NCI-H2196 (cell line): ENCODE results near the gene SCAF1.

Experiments
- DNase-seq: peaks from one replicate; lab custom pipeline; 2025; ENCODE audit not compliant: unreplicated experiment; lab: John Stamatoyannopoulos, UW

SCAF1 gene

DNA sequence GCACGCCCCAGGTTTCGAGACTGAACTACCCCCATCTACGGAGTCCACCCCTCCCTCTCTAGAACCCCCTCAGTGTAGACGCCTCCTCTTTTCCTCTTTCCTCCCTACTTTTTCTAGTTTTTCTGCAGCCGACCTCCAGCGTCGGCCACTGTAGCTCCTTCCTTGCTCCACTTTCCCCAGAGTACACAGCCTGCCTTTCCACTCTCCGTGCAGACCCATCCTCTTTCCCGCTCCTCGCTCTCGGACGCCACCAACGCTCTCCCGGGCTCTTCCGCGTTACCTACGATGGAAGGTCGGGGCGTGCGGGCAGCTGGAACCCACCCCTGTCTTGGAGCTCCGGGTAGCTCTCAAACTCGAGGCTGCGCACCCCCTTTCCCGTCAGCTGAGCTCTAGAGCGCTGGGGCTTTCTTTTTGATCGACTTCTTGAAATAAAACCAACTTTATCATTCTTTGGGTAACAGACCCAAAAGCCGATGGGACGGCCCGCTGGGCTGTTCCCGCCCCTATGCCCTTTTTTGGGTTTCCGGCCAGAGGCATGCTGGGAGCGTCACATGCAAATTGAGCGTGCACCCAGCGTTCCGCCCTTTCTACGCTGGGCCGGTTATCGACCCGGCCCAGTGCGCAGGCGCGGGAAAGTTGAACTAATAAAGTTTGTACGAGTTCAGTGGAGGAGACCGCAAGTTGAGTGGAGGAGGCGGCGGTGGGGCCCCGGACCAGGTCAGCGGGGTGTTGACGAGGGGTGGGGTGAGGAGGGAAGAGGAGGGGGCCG, 23.5 kb downstream of the SCAF1 start, which contains the start of the genes BCL2L12 and IRF3:
TSS of gene BCL2L12 (plus strand) at position 583 of the 769 bp plus-strand sequence. CDS start 760 bp downstream, outside the sequence.
TSS of gene IRF3 (minus strand) at position 507 of the 769 bp plus-strand sequence. CDS start 1,019 bp downstream, outside the sequence.
- peak; percentile 96 for DNase-seq

DNA sequence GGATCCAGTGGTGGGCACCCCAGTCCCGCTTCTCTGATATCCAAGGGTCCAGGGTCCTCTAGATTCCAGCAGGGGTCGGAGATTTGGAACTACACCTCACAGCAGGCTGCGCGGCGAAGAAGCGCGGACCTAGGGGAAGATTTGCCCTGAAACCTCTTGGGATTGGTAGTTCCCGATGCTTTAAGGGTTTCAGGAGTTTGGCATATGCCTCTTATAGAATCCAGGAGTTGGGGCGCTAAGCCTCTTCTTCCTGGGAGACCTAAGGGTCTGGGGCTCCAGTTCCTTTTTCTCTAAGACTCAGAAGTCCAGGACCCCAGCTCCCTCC, 24.1 kb downstream of the SCAF1 start:
- no peak for DNase-seq

DNA sequence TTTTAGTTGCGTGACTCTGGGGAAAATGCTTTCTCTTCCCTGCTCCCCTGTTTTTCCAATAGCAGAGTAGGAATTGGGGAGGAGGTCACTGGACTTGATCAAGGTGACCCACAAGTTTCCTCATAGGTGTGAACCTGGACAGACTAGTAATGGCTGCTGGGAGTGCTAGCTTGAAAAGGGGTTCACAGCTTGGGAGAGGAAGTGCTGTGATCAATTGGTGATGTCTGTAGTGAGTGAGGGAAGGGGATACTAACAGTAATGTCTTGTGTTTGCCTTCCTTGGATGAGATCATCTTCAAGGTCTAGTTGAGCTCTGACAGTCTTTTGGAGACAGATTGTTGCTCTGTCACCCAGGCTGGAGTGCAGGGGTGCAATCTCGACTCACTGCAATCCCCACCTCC, 25.5 kb downstream of the SCAF1 start:
- no peak for DNase-seq

DNA sequence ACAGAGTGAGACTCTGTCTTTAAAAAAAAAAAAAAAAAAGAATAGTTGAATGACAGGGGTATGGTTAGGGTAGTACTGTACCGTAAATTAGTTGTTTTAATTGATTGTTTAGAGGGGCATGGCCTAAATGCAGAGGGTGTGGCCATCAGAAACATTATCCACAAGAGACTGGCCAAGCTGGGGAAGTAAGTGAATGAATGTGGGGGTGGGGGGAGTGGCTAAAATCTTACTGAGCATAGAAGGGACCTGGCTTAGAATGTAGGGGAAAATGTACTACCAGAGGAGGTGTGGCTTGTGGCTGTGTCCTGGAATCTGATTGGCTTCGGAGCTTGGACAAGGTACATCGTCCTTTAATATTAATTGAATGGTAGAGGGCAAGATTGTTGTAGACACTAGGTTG, 27.5 kb downstream of the SCAF1 start:
- no peak for DNase-seq

DNA sequence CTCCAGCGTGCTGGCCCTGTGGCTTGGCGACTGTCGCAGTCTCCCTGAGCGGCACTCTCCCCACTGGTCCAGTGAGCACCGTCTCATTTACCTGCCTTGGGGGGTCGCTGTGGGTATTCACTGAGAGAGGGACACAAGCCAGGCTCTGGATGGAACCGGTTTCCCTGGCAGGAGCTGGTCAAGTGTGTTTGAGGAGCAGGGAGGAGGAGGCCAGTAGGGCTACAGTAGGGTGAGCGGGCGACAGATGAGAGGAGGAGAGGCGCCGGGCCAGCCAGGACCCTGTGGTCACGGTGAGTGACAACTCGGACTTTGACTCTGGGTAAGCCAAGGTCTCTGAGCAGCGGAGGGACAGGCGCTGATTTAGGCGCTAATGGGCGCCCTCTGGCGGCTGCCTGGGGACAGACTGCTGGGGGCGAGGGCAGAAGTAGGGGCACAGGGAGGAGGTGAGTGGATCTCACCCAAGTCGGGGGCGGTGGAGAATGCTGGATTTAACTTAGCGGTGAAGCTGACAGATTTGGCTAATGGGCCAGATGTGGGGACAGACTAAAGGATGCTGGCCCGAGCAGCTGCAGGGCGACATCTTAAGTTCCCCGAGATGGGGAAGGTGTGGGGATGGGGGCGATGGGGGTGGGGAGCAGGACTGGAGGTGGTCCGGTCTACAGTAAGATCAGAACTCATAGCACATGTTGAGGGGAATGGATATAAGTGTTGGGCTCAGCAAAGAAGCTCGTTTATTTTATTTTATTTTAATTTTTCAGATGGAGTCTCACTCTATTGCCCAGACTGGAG, 30.3 kb downstream of the SCAF1 start:
- DNase-seq: peak; percentile 78

DNA sequence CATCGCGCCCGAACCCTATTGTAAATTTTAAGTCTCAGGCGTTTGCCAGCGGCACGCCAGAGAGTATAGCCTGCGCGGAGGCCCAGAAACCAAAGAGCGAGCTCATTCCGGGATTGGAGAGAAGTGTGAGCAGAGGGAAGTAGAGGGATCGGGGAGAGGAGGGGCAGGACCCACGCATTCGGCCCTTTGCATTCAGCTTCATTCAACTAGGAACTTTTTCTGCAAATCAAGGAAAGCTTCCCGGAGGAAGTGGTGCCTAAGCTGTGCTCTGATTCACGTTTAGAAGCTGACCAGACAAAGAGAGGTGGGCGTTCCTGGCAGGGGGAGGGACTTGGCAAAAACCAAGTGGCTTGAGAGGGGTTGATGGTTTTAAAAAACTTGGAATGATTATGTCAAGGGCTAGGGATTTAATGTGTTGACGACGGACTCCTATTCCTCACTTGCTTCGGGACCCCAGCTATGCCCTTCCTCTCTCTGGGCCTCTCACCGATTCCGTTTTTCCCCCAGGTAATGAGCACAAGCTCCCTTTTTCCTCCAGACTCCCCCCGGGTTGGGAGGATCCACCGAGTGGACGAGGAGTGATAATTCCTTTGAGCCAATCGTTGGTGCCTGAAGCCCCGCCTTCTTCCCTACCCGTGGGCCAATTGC, 34.3 kb downstream of the SCAF1 start:
- DNase-seq: peak; percentile 87

DNA sequence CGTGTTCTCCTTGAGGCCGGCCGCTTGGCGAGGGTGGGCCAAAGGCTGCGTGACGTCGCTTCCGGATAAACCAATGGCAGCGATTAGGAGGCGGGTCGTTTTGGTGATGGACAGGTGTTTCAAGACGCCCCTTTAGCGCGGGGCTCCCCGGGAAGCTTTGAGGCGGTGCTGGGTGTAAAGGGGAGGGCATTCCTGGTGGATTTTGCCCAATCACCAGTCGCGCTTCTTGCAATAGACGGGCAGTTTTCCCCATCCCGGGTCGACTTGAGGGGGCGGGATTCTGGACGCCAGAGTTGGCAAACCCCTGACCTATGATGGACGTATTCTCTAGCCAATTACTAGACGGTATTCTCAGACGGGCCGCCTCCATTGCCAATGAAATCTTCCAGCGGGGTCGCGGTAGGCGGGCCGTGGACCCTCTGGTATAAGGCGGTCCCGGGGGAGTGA, 34.8 kb downstream of the SCAF1 start:
- peak; percentile 99 for DNase-seq

DNA sequence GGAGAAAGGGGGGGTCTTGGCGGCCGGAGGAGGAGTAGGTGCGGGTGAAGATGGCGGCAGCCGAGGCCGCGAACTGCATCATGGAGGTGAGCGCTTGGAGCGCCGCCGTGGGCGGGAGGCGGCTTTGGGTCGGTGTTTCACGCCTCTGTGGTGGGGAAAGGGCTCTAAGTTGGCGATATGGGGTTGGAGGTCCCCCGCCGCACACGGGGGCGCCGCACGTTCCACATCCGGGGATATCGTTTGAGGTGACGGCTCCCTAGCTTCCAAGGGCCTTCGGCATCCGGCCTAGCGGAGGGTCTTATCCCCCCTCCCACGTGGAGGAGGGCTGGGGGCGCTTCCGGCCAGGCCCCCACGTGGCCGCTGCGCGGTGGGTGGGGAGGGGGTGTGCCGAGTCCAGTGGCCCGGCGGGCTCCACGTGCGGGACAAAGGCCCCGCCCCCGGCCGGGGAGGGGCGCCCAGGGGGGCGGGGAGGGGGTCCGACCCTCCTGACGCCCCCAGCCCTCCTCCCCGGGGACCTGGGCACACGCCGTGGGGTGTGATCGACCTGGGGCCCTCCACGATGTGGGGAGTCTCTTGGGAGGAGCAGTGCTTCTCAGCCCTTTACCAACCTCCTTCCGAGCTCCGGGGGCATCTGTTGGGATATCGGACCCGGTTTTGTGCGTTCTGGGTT, 35.4 kb downstream of the SCAF1 start, which contains the start of gene PRMT1:
TSS of gene PRMT1 (plus strand) at position 41 of the 670 bp plus-strand sequence. CDS start at position 51, 10 bp downstream.
- DNase-seq: peak; percentile 37

DNA sequence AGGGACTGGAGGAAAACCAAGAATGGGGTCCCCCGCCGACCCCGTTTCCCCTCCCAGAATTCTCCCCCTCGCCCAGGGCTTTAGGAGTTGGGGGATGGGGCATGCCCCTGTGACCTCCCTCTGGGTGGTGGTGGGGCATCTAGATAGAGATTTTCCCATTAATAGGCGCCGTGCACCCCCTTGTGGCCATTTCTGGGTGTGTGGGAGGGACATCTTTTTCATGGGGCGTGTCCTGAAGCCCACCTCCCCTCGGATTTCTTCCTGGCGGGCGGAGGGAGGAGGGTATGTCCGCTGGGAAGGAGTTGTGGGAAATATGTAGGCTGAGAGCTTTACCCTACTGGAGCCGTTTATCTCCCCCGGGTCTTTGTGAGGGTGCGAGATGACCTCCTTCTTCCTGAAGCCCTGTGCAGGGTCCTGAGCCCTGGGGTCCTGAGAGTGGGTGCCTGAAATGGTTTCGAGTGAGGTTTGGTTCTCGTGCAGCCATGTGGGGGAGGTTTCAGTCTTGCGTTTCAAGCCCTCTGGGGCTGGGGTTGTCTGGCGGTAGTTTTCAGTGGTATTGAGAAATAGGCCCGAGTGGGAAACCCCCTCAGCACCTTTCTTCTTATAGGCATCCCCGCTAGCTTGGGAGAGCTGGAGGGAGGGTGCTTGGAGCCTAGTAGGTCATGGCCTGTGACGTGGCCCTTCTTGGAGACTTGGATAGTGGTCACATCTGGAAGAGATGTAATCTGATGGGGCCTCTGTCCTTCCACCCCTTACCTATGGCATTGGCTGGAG, 36.1 kb downstream of the SCAF1 start:
- peak; percentile 59 for DNase-seq

DNA sequence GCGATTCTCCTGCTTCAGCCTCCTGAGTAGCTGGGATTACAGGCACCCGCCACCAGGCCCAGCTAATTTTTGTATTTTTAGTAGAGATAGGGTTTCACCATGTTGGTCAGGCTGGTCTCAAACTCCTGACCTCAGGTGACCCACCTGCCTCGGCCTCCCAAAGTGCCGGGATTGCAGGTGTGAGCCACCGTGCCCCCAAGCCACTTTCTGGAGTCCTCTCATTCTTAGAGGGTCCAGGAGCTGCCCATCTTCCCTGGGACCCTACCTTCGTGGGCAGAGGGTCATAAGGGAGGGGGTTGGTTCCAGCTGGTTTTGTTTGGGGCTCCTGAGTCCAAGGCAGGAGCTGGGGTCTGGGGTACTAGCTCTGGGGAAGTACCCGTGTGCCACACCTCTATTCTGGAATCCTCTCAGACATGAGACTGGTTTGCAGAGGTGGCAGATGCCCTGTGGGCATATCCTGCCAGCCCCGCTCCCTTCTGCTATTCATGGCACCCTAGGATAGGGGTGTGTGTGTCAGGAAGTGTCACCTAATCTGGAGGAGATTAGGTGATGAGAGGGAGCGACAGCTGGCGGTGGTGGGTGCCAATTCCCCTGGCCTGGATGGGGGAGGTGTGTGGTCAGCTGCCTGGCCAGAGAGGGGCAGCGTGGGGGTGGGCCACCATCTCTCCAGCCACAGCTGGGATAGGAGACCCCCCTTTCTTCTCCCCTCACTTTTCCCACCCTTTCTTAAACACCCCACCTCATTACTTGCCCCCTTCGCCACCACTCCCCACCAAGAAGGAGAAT, 37.2 kb downstream of the SCAF1 start:
- peak; percentile 57 for DNase-seq

DNA sequence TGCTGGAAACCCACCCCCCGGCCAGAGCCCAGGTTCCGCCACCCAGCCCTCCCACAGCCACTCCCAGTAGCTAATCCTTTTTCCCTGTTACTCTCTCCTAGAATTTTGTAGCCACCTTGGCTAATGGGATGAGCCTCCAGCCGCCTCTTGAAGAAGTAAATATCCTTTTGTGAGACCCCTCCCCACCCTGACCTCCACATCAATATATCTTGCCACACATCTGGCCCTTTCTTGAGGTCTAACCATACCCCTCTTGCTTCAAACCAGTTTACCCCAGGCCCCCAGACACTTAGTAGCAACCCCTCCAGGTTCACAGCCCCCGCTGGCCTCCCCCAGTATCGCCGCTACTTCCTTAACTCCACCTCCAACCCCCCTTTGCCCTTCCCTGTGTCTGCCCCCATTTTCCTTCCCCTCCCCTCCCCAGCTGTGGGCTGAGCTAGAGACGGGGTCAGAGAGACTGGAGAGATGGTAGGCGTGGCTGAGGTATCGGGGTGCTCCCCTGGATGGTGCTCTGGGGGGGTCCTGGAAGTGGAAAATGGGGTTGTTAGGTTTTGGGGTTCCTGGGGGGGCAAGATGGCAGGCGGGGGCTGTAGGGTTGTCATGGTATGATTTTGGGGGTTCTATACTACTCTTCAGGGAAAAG, 37.9 kb downstream of the SCAF1 start:
- DNase-seq: no peak

DNA sequence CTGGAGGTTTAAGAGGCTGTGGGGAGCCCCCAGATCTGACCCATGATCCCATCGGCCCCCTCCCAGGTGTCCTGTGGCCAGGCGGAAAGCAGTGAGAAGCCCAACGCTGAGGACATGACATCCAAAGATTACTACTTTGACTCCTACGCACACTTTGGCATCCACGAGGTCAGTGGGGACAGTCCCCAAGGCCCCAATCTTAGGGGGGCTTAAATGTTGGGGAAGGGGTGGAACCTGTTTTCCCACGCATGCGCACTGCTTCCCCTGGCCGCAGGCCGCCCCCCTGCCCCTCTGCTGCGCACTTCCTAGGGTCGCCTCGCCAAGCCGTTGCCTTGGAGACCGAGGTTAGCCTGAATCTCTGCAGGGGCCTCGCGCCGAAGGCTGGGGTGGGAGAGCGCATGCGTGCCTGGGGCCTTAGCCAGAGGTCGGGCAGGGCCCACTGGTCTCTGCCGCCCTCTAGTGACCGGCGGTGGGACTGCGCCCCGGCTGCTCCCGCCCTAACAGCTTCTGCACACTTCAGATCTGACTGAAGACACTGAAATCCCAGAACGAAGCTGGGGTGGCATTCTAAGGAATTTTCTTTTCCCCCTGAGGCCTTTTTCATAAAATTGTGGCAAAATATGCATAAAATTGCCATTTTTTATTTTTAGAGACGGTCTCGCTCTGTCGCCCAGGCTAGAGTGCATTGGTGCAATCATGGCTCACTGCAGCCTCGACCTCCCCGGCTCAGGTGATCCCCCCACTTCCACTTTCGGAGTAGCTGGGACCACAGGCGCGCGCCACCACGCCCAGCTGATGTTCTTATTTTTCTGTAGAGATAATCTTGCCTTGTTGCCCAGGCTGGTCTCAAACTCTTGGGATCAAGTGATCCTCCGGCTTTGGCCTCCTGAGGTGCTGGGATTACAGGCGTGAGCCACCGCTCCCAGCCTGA, 38.7 kb downstream of the SCAF1 start:
- peak; percentile 90 for DNase-seq

DNA sequence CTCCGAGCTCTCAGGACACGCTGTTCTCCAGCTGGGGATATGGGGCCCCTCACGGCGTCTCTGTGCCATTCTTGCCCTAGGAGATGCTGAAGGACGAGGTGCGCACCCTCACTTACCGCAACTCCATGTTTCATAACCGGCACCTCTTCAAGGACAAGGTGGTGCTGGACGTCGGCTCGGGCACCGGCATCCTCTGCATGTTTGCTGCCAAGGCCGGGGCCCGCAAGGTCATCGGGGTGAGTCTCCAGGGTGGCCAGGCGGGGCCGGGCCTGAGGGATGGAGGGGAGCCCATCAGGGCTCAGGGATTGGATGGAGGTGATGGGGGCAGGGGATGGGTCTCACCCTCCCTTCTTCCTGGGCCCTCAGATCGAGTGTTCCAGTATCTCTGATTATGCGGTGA, 39.8 kb downstream of the SCAF1 start:
- DNase-seq: no peak

DNA sequence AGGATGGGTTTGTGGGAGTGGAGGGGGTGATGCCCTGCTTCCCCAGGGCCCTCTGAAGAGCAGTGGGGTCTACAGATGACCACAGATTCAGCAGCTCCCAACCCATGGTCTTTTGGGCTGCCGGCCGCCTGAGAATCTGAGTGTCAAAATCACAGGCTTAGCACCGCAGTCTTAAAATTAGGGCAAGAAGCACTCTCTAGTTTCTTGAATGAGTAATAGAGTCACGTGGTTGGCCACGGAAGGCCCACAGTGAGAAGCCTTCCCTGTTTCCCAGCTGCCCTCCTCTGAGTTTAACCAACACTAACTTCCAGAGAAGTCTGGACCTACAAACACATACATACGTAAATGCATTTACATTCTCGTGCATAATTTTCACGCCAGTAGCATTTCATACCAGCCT, 40.3 kb downstream of the SCAF1 start:
- no peak for DNase-seq

DNA sequence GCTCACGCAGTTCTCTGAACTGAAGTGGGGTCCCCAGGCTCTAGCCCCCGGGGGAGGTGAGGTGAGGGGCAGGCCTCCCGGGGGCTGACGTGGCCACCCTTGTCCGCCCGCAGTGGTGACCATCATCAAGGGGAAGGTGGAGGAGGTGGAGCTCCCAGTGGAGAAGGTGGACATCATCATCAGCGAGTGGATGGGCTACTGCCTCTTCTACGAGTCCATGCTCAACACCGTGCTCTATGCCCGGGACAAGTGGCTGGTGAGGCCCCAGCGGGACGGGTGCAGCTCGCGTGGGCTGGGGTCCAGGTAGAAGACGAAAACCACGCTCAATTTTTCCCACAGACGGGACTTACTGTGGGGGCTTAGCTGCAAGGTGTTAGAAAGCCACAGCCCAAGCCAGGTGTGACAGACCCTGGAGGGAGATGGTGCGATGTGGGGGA, 41.8 kb downstream of the SCAF1 start:
- DNase-seq: no peak

DNA sequence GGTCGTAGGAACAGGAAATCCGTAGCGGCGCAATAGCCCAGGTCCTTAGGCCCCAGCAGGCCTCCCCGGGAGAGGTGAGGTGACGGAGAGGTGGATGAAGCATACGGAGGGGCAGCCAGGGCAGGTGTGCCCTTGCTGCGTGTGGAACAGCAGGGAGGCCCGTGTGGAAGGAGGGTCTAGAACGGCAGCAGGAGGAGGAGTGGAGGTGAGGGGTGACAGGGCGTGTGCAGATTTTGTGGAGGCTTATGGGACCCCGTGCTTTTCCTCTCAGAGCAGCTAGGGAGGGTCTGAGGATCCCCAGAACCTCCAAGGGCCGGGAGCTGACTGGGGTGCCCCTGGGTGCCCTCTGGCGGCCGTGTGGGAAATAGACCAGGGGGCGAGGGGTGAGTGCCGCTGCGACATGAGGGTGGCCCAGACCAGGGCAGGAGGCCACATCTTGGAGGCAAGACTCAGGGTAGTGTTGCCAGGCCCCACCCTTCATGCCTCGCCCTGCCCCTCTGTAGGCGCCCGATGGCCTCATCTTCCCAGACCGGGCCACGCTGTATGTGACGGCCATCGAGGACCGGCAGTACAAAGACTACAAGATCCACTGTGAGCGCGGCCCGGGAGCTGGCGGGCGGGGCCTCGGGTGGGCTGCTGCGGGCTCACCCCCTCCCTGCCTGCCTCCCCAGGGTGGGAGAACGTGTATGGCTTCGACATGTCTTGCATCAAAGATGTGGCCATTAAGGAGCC, 42.4 kb downstream of the SCAF1 start:
- no peak for DNase-seq

DNA sequence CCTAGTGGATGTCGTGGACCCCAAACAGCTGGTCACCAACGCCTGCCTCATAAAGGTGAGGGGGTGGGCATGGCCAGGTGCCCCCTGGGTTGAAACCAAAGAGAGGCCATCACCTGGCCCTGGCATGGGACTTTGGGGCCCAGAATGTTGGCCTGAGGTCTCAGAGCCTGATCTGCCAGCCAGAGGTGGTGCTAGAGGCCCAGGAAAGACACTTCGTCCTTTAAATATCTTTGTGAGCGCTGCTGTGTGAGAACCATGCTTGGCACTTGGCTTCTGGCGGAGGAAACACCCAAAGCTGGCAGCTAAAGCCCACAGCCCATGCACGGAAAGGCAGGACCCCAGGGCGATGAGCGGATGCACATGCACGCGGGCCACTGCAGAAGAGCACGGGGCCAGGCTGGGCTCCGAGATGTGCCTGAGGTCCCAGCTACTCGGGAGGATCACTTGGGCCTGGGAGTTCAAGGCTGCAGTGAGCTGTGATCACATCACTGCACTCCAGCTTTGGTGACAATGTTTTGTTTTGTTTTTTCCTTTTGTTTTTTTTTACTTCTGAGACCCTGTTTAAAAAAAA, 43.1 kb downstream of the SCAF1 start:
- DNase-seq: no peak
